ENCODE results near the gene ACTBL2.

The ACTBL2 gene

GRCh38 chr5:57446966-57447365, 35.6 kb downstream of the ACTBL2 start:
- DNase-seq = no peak

- no peak for DNase-seq
Measured at GRCh38 chr5:57445705-57446037, 36.9 kb downstream of the ACTBL2 start.

GRCh38 chr5:57445006-57445704, 37.5 kb downstream of the ACTBL2 start:
- DNase-seq = no peak

- DNase-seq = no peak
Measured at GRCh38 chr5:57442080-57442839, 40.4 kb downstream of the ACTBL2 start.

- DNase-seq = no peak
Measured at GRCh38 chr5:57441557-57441956, 41.1 kb downstream of the ACTBL2 start.

GRCh38 chr5:57439601-57440000, 43.0 kb downstream of the ACTBL2 start:
- DNase-seq = no peak

GRCh38 chr5:57437976-57438805, 44.4 kb downstream of the ACTBL2 start:
- no peak for DNase-seq

GRCh38 chr5:57436586-57436985, 46.0 kb downstream of the ACTBL2 start:
- no peak for DNase-seq

GRCh38 chr5:57435701-57436134, 46.9 kb downstream of the ACTBL2 start:
- no peak for DNase-seq

- DNase-seq = no peak
Measured at GRCh38 chr5:57434683-57435082, 47.9 kb downstream of the ACTBL2 start.

- DNase-seq = no peak
Measured at GRCh38 chr5:57434227-57434640, 48.4 kb downstream of the ACTBL2 start.

- DNase-seq = no peak
Measured at GRCh38 chr5:57432876-57433275, 49.7 kb downstream of the ACTBL2 start.

GRCh38 chr5:57431759-57432158, 50.9 kb downstream of the ACTBL2 start:
- no peak for DNase-seq
